GM11168 (cell line): Measurements from ENCODE around the gene PHACTR3.
"Not testable (repeated sequence)": the region's sequence is repeated elsewhere in the genome, so short reads cannot be mapped to it uniquely, and the experiment has no call there.

Source experiments
- in situ Hi-C: fragments of 300-500 bp; cut with MboI; formaldehyde crosslinking; loops from one replicate; pipeline ENCODE4 v1.12.0; 2022; ENCODE audit warnings: low sequenced_read_pairs; ENCODE audit not compliant: unreplicated experiment

PHACTR3 gene

DNA sequence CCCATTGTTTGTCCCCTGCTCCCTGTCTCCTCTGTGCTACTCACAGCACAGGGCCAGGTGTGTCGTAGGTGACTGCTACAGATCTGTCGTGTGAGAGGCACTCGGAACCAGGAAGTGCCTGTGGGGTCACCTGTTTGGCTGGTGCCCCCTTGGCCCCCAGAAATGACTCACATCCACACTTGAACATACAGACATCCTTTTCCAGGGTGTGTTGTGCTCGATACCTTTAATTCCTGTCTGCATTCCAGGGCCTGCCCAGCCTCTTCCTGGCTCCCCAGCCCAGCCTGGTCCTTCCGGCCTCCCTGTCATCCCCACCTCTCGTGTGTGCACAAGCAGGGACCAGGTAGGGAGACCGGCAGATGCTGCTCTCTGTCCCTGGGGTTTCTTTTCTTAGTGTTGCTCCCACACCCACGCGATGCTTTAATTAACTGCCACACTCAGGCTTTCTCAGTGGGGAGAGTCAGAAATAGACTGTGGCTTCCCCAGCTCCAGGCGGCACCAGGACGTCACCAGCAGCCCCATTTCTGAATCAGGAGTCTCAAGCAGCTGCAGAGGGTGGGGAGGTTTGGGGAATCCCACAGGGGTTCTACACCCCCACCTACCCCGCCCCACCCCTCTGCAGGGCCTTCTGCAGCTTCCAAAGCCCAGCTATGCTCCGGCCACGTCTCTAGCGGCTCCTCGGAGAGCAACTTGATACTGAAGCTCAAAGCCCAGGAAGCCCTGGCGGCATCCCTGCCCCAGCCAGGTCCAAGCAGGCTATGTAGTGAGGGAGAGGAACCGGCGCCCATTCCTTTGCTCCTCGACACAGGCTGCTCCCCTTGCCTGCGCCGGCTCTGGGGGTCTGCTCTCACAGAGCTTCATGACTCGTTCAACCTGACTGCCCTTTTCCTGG, 226.9 kb downstream of the PHACTR3 start:
- in situ Hi-C loops = no loop called here

DNA sequence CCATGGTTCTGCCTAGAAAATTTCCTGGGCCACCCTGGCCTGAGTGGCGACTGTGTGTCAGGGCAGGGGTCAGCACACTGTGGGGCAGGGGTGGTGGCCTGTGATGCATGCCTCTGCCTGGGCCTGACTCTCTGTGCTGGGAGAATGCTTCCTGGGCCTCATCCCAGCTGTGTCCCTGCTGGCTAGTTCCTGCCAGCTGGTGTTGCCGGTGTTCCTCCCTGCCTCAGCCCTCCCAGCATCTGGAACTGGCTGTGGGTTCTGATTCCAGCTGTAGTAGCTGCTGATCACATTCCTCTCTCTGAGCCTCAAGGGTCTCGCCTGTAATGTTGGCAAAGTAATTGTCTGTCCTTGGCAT, 227.6 kb downstream of the PHACTR3 start:
- in situ Hi-C loops = no loop called here

GRCh38 chr20:59832406-59833363, 228.3 kb downstream of the PHACTR3 start:
- in situ Hi-C loops = no loop called here

DNA sequence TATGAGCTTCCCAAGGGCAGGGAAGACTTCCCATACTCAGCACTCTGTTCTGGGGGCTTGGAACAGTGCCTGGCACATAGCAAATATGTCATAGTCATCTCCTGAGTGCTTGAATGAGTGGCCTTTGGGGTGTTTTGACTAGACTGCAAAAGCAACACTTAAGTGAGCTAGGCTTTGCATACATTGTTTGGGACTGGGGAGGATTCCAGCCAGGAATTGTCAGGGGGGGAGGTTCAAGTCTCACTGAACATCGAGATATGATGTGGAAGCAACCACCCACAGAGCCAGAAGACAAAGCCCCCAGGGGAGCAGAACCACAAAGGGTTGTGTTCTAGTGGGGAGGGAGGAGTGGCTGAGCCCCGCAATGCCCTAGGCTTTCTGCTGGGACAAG, 230.7 kb downstream of the PHACTR3 start:
- in situ Hi-C loops = no loop called here

DNA sequence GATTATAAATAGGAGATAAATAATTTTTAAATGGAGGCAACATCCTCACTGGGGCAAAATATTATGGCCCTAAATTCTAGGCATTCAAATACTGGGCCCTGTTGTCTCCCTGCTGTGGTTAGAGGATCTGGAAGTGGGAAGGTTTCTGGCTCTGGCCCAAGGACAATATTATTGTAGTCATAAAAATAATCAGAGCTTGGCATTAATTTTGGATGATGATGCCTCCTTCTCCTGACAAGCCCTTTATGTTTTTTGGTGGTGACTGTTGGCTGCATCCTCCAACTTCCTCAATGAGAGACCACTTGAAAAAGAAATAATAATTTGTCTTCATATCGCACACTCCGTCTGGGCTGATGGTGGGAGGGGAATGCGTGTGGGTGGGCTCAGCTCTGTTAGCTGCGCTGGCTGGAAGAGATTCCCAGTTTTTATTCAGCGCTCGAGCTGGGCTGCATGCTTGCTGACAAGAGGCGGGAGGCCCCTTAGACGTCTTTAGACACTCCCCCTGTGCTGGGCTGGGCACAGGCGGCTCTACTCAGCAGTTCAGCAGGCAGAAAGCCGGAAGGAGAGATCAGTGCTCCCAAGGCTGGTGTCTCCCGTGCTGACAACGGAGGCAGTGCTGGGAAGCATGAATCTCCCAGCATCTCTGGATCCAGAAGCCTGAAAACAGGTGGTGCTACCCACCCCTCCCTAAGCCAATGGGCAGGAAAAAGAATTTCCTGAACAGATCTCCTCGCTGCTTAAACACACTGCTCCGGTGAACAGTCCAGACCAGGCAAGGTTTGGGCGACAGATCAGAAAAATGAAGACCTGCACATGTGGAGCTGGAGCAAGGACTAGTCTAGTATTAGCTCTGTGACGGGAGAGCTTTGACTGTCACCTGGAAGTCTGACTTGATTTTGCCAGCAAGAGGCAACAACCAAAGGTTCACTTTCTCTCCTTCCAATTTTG, 231.4 kb downstream of the PHACTR3 start:
- in situ Hi-C loops = no loop called here

GRCh38 chr20:59836767-59837166, 232.4 kb downstream of the PHACTR3 start:
- in situ Hi-C loops = no loop called here

DNA sequence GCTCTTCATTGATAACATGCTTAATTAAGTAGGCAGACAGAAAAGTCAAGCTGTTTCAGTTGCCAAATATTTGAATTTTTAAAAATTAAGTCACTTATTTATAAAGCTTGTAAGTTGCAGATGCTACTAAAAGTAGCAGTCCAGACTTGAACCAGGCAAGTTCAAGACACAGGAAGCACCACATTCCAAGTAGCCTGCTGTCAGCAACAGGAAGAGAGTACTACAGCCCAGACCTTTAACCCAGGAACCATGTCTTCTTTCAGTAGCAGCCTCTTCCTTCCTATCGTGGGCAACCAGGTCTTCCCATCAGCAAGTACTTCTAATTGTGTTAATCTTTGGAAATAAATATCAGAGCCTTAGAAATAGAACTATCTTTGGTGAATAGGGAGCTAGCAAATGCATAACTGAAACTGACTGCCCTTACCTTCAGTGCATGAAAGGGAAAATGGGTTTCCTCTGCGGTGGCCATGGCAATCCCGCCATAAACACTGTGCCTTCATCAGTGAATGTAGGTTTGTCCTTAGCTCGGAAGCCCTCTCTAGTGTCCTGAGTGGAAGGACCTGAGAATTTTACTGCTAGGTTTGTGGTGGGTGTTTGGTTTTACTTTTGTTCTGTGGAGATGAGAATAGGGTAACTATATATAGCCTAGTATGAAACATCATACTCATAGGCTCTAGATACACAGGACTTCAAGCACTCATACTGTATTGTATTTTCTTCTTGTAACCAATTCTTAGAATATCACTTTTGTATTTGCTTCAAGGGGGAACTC, 233.5 kb downstream of the PHACTR3 start:
- in situ Hi-C loops = no loop called here

- in situ Hi-C loops = no loop called here
Measured at GRCh38 chr20:59839400-59839799, 235.1 kb downstream of the PHACTR3 start.

DNA sequence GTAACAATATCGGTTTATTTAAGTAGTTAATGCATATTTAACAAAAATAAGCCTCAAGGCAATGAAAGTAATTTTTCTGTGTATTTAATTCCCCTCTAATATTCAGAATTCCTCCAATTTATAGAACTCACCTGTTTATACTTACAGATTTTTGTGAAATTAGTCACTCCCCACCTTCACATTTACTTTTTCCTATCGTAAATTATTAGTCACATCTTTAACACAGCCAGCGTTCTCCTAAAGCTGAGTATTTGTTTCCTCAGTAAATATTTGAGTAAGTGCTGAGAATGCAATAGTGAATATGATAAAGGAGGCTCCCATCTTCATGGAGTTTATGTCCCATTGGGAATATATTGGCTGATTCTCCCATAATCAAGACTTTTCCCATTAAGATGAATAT, 241.1 kb downstream of the PHACTR3 start:
- in situ Hi-C loops = no loop called here

- in situ Hi-C loops = no loop called here
Measured at GRCh38 chr20:59848182-59848581, 243.8 kb downstream of the PHACTR3 start.

DNA sequence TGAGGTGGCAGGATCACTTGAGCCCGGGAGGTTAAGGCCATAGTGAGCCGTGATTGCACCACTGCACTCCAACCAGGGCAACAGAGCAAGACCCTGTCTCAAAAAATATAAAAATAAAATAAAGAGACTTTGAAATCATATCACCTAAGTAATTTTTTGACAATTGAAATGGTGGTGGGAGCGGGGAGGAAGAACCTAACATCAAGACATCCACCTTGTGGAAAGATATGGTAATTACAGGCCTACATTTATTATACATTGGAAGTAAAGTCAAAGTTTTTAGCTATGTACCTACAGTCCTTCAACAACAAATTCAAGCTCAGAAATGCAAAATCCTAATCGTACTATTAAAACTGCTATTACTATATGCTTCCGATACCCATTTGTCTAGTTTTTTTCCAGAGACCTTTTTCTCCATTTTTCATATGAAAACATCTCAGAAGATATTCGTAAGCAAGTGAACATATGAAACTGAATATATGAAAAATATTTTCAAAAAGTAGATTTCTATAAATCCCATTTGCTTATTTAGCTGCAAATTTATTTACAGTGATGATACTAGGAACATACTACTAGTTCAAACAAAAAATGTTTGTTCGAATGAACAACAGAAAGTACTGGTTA, 245.8 kb downstream of the PHACTR3 start:
- in situ Hi-C loops = no loop called here

GRCh38 chr20:59856526-59856925, 252.2 kb downstream of the PHACTR3 start:
- in situ Hi-C loops = not testable (repeated sequence)

DNA sequence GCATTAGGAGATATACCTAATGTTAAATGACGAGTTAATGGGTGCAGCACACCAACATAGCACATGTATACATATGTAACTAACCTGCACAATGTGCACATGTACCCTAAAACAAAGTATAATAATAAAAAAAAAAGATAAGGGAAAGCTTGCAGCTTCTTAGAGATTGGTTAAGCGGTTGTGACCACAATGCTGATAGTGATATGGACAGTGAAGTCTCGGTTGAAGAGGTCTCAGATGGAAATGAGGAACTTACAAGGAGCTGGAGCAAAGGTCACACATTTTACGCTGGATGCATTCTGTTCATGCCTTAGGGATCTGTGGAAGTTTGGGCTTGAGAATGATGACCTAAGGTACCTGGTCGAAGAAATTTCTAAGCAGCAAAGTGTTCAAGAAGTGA, 252.6 kb downstream of the PHACTR3 start:
- in situ Hi-C loops = not testable (repeated sequence)

DNA sequence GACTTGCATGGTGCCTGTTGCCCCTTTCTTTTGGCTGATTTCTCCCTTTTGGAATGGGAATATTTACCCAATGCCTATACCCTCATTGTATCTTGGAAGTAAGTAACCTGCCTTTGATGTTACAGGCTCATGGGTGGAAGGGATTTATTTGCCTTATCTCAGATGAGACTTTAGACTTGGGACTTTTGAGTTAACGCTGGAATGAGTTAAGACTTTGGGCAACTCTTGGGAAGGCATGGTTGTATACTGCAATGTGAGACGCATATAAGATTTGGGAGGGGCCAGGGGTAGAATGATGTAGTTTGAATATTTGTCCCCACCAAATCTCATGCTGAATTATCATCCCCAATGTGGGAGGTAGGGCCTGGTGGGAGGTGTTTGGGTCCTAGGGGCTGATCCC, 253.6 kb downstream of the PHACTR3 start:
- in situ Hi-C loops = no loop called here

GRCh38 chr20:59858425-59858824, 254.1 kb downstream of the PHACTR3 start:
- in situ Hi-C loops = no loop called here

DNA sequence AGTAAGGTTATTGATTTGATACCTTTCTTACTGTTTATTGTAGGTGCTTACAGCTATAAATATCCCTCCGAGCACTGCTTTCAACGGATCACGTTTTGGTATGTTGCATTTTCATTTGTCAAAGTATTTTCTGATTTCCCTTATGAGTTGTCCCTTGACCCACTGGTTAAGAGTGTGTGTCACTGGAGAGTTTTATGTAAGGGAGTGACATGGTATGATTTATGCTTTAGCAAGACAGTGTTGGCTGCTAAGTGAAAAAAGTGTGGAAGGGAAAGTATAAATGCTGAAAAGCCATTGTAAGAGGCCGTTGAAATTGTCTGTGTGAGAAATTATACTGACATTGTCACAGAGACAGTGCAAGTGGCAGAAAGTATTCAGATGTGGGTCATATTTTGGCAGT, 257.1 kb downstream of the PHACTR3 start:
- in situ Hi-C loops = no loop called here

DNA sequence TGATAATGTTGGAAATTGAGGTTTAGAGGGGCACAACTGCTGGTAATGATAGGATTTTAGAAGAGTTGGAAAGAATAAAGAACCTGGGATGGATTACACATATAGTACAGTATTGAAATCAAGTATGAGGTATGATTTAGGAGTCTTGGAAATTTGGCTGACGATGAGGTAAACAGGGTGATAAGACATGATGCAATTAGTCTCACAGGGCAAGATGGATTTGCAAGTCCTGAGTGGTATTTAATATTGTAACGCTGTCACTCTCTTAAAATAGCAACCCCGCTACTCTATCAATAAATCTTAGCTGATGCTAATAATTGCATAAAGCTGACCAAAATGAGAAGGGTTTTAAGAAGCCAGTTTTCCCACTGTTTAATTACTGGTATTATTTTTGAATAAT, 258.7 kb downstream of the PHACTR3 start:
- in situ Hi-C loops = no loop called here

- in situ Hi-C loops = no loop called here
Measured at GRCh38 chr20:59864726-59865125, 260.4 kb downstream of the PHACTR3 start.

DNA sequence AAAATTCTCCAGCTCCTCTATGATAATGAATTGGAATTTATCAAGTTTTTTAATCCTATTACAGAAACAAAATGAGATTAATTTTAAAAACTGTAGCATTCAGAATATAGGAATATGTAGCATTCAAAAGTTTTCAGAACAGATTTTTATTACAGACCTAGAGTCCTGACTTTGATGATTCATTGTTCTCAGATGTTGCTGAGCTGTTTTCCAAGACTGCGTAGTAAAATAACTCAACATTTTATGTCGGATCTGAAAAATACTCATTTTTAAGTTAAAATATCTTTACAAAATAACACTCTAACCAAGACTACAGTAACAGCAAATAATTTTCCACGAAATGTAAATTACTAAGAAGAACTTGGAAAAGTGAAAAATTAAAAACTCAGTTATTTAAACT, 262.0 kb downstream of the PHACTR3 start:
- in situ Hi-C loops = no loop called here
